ENCODE measurements around the gene MSRB1. TPM values are rescaled to one million over a fixed set of nuclear protein-coding genes. Genes with fewer than 3 reads are reported as not detected.

The MSRB1 gene
- total RNA-seq, 4 donors from 2014 or later: 5.0 to 43.7 (median 12.4) TPM

DNA sequence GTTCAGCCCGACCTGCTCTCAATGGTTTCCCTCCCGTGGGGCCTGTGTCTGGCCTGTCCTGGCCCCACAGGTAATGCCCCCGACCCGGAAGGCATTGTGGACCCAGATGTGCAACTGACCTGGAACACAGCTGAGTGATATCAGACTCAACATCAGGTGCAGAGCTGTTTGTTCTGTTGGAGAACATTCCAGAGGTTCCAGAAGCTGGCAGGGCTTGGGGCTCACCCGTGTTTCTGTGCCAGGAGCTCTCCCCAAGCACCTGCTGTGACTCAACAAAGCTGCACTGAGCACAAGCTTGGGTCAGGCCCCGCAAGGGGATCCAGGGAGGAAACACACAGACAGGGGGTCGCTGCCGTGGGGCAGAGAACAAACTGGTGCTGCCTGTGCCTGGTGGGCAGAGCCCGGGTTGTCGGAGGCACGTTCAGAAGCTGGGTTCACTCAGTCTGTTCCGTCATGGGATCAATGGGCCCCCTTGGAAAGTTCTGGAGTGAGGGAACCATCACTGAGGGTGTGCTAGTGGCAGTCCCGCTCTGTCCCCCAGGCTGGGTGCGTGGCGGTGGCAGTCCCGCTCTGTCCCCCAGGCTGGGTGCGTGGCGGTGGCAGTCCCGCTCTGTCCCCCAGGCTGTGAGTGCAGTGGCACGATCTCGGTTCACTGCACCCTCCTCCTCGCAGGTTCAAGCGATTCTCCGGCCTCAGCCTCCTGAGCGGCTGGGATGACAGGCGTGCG is 46.9 kb downstream of the MSRB1 start:
- H3K9me3 ChIP-seq: no peaks in the 10 kb centered on the region
- peak overlapping the region in 1 of 3 donors; percentile 61 for H3K27ac ChIP-seq
- peaks cover 0 to 10% of the 10 kb centered on the region in 2 donors for H3K4me1 ChIP-seq
- no peak overlapping the region for H3K4me3 ChIP-seq (replicated peaks in 1 of 3)
- H3K27me3 ChIP-seq: no peaks in the 10 kb centered on the region
- WGBS, 2 donors: 75 to 79% methylated on average over 24 to 27 of the region's 27 CpGs
- H3K36me3 ChIP-seq: no peaks in the 10 kb centered on the region
- intact Hi-C loops (cut with DNase I): no loop called here
- TF ChIP-seq POLR2A (IDR thresholded peaks at IDR 0.05): no peak
- DNase-seq: peak; percentile 23 to 50

DNA sequence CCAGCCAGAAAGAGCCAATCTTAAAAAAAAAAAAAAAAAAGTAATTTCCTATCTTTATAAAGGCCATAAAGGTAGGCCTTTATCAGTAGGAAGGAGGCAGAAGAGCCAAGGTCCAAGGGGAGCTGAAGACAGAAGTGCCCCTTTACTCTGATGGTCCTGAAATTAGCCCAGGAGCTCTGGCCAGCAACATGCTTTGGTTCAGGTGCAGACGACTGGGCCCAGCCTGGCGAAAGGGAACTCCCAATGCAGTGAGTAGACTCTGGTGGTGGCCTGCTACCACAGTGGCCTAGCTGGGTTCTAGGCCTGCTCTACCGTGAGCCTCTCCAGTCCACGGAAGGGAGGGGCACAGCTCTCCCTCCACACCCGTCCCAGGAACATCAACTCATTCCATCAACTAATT is 47.9 kb downstream of the MSRB1 start:
- no peak for TF ChIP-seq POLR2A (IDR thresholded peaks at IDR 0.05)
- TF ChIP-seq, protein P1, sequence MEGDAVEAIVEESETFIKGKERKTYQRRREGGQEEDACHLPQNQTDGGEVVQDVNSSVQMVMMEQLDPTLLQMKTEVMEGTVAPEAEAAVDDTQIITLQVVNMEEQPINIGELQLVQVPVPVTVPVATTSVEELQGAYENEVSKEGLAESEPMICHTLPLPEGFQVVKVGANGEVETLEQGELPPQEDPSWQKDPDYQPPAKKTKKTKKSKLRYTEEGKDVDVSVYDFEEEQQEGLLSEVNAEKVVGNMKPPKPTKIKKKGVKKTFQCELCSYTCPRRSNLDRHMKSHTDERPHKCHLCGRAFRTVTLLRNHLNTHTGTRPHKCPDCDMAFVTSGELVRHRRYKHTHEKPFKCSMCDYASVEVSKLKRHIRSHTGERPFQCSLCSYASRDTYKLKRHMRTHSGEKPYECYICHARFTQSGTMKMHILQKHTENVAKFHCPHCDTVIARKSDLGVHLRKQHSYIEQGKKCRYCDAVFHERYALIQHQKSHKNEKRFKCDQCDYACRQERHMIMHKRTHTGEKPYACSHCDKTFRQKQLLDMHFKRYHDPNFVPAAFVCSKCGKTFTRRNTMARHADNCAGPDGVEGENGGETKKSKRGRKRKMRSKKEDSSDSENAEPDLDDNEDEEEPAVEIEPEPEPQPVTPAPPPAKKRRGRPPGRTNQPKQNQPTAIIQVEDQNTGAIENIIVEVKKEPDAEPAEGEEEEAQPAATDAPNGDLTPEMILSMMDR (IDR thresholded peaks at IDR 0.05): no peak
- H3K9me3 ChIP-seq: no peaks in the 10 kb centered on the region
- no peaks in the 10 kb centered on the region for H3K27me3 ChIP-seq
- intact Hi-C loops (cut with DNase I): no loop called here
- H3K27ac ChIP-seq: no peak overlapping the region
- no peak for DNase-seq
- H3K4me3 ChIP-seq (replicated peaks in 1 of 3): no peak overlapping the region
- 87 to 93% methylated on average over 5 of the region's 5 CpGs for WGBS, 2 donors
- no peaks in the 10 kb centered on the region for H3K36me3 ChIP-seq
- H3K4me1 ChIP-seq: peaks cover 0 to 15% of the 10 kb centered on the region in 2 donors

DNA sequence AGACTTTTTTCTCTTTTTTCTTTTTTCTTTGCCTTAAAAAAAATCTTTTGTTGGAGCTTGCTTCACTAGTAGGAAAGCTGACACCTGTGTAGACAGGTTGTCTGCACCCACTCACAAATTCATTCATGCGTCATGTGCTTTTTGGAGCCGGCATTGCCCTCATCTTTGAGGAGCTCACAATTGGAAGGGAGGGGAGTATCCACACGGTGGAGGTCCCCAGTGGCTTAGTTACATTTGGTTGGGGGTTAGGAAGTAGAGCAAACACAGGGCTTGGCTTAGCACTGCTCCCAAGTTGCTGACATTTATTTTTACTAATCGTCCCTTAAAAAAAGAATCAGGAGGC is 52.3 kb downstream of the MSRB1 start:
- WGBS, 2 donors: 11 to 24% methylated on average over 4 of the region's 4 CpGs
- no peaks in the 10 kb centered on the region for H3K27me3 ChIP-seq

DNA sequence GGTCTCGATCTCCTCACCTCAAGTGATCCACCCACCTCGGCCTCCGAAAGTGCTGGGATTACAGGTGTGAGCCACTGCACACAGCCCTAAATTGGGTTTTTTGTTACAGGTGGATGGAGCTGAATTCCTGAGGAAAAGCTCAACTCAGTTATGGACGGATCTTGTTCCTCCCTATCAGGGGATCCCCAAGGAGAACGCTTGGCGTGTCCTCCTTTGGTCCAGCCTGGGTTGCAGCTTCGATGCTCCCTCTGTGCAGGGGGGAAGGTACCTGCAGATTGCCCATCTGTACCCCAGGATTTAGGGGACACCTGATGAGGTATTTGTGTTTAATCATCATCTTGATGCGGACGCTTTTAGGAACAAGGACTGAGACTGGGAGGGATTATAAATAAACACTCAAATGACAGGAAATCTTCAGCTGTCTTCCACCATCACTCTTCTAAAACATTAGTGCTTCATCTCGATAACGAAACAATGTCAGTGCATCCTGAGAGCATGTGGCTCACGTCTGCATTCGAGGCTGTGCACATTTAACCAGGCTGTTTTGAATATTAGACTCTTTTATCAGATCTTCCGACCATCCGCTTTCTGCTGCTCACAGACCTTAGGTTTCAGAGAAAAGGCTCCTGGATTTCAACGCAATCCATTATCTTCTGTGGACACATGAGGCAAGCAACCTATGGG is 52.8 kb downstream of the MSRB1 start:
- H3K27me3 ChIP-seq: no peaks in the 10 kb centered on the region
- no peaks in the 10 kb centered on the region for H3K9me3 ChIP-seq
- 26 to 32% methylated on average over 15 to 16 of the region's 16 CpGs for WGBS, 2 donors
- no peak overlapping the region for H3K4me3 ChIP-seq (replicated peaks in 1 of 3)
- peak overlapping the region in 1 of 3 donors; percentile 39 for H3K27ac ChIP-seq
- intact Hi-C loops (cut with DNase I): no loop called here
- TF ChIP-seq, protein P1 (IDR thresholded peaks at IDR 0.05): no peak
- no peak for TF ChIP-seq POLR2A (IDR thresholded peaks at IDR 0.05)
- no peak for DNase-seq
- H3K36me3 ChIP-seq: no peaks in the 10 kb centered on the region
- H3K4me1 ChIP-seq: peaks cover 0 to 15% of the 10 kb centered on the region in 2 donors

More for the DNA sequence above, 52.3 kb downstream of the MSRB1 start:
- Histone ChIP-seq H3K9me3 (no peaks in the 10 kb centered on the region), H3K36me3 (no peaks in the 10 kb centered on the region), H3K4me3 (replicated peaks in 1 of 3) (no peak overlapping the region), H3K4me1 (peaks cover 0 to 16% of the 10 kb centered on the region in 2 donors), H3K27ac (peak overlapping the region in 1 of 3 donors; percentile 39)
- peak; percentile 71 to 72 for DNase-seq
- intact Hi-C loops (cut with DNase I): no loop called here
- TF ChIP-seq, protein P1 (IDR thresholded peaks at IDR 0.05): no peak
- TF ChIP-seq POLR2A (IDR thresholded peaks at IDR 0.05): no peak

Small RNA genes within 50 kb of the gene (small RNA-seq; reads per million reads assigned to genes)
- gene AC005363.2 (not detected), gene SNORA10 (not detected), gene SNORA64 (not detected)

Other genes starting within 250 kb of the MSRB1 start
- 100 to 1,000 TPM in 1 of 4 donors, 10 to 100 TPM in 3; 45.7 to 137 (median 60.4) TPM for gene MAPK8IP3, start 237.0 kb downstream of the MSRB1 start, total RNA-seq
- 100 to 1,000 TPM in 2 of 4 donors, 10 to 100 TPM in 2; 43.7 to 173 (median 103) TPM for gene NME3, start 171.7 kb downstream of the MSRB1 start, total RNA-seq
- 10 to 100 TPM; 12.8 to 31.8 (median 22.0) TPM for gene EME2, start 170.4 kb downstream of the MSRB1 start, total RNA-seq
- 100 to 1,000 TPM in 1 of 4 donors, 10 to 100 TPM in 3; 67.3 to 146 (median 98.1) TPM for gene MRPS34, start 170.1 kb downstream of the MSRB1 start, total RNA-seq
- gene SPSB3, start 160.6 kb downstream of the MSRB1 start, total RNA-seq: 10 to 100 TPM; 52.2 to 87.3 (median 68.5) TPM
- gene NUBP2, start 160.2 kb downstream of the MSRB1 start, total RNA-seq: 100 to 1,000 TPM in 3 of 4 donors, 10 to 100 TPM in 1; 47.3 to 122 (median 106) TPM
- 1 to 10 TPM in 3 of 4 donors, under 1 TPM in 1; 0.13 to 4.2 (median 1.8) TPM for gene IGFALS, start 149.5 kb downstream of the MSRB1 start, total RNA-seq
- gene HAGH, start 116.4 kb downstream of the MSRB1 start, total RNA-seq: 100 to 1,000 TPM in 3 of 4 donors, 10 to 100 TPM in 1; 91.7 to 150 (median 119) TPM
- 10 to 100 TPM; 40.9 to 52.5 (median 45.0) TPM for gene FAHD1, start 116.0 kb downstream of the MSRB1 start, total RNA-seq
- gene MEIOB, start 71.0 kb downstream of the MSRB1 start, total RNA-seq: under 1 TPM in 1 of 4 donors, not detected in 3; 0.13 TPM
- gene HS3ST6, start 24.8 kb downstream of the MSRB1 start, total RNA-seq: under 1 TPM in 1 of 4 donors, not detected in 3; 0.54 TPM
- not detected for gene RPL3L, start 11.5 kb upstream of the MSRB1 start, total RNA-seq
- 100 to 1,000 TPM; 174 to 325 (median 284) TPM for gene NDUFB10, start 16.3 kb upstream of the MSRB1 start, total RNA-seq
- 1,000 to 10,000 TPM in 3 of 4 donors, 100 to 1,000 TPM in 1; 976 to 2,244 (median 1,167) TPM for gene RPS2, start 21.6 kb upstream of the MSRB1 start, total RNA-seq
- not detected for gene RNF151, start 23.7 kb upstream of the MSRB1 start, total RNA-seq
- gene TBL3, start 28.9 kb upstream of the MSRB1 start, total RNA-seq: 10 to 100 TPM; 34.4 to 91.8 (median 53.7) TPM
- gene NOXO1, start 38.3 kb upstream of the MSRB1 start, total RNA-seq: not detected
- gene GFER, start 41.0 kb upstream of the MSRB1 start, total RNA-seq: 10 to 100 TPM in 3 of 4 donors, 1 to 10 TPM in 1; 7.8 to 37.2 (median 22.3) TPM
- gene SYNGR3, start 46.8 kb upstream of the MSRB1 start, total RNA-seq: not detected
- 10 to 100 TPM; 19.0 to 38.4 (median 27.4) TPM for gene ZNF598, start 66.6 kb upstream of the MSRB1 start, total RNA-seq
- under 1 TPM in 2 of 4 donors, not detected in 2; 0.54 to 0.63 TPM for gene NPW, start 76.6 kb upstream of the MSRB1 start, total RNA-seq
- 100 to 1,000 TPM in 1 of 4 donors, 10 to 100 TPM in 3; 73.8 to 146 (median 81.6) TPM for gene NHERF2, start 83.7 kb upstream of the MSRB1 start, total RNA-seq
- gene NTHL1, start 104.6 kb upstream of the MSRB1 start, total RNA-seq: 10 to 100 TPM in 3 of 4 donors, 1 to 10 TPM in 1; 6.1 to 38.7 (median 25.0) TPM
- gene TSC2, start 104.8 kb upstream of the MSRB1 start, total RNA-seq: 100 to 1,000 TPM; 101 to 148 (median 109) TPM
- gene PKD1, start 192.7 kb upstream of the MSRB1 start, total RNA-seq: 100 to 1,000 TPM in 1 of 4 donors, 10 to 100 TPM in 3; 66.9 to 153 (median 87.7) TPM
- 1 to 10 TPM in 1 of 4 donors, under 1 TPM in 2, not detected in 1; 0.40 to 1.6 (median 0.89) TPM for gene RAB26, start 205.4 kb upstream of the MSRB1 start, total RNA-seq
- 10 to 100 TPM; 27.7 to 51.9 (median 41.5) TPM for gene TRAF7, start 212.6 kb upstream of the MSRB1 start, total RNA-seq